ENCODE data around the gene BAG5.

BAG5 gene

GRCh38 chr14:103546652-103547454, 15.6 kb downstream of the BAG5 start:
- DNase-seq (ENCODE audit: low spot score), result no peak

GRCh38 chr14:103545915-103546651, 16.4 kb downstream of the BAG5 start:
- DNase-seq (ENCODE audit: low spot score), result no peak

- DNase-seq (ENCODE audit: low spot score), result no peak
Observed at GRCh38 chr14:103545219-103545914, 17.1 kb downstream of the BAG5 start.

- no peak for DNase-seq (ENCODE audit: low spot score)
Observed at GRCh38 chr14:103544388-103545218, 17.9 kb downstream of the BAG5 start.

- DNase-seq (ENCODE audit: low spot score), result no peak
Observed at GRCh38 chr14:103543721-103544387, 18.6 kb downstream of the BAG5 start.

- no peak for DNase-seq (ENCODE audit: low spot score)
Observed at GRCh38 chr14:103543140-103543539, 19.3 kb downstream of the BAG5 start.

- DNase-seq (ENCODE audit: low spot score), result no peak
Observed at GRCh38 chr14:103542605-103543088, 19.8 kb downstream of the BAG5 start.

GRCh38 chr14:103541709-103542604, 20.5 kb downstream of the BAG5 start:
- DNase-seq (ENCODE audit: low spot score), result no peak

- DNase-seq (ENCODE audit: low spot score), result no peak
Observed at GRCh38 chr14:103540821-103541708, 21.4 kb downstream of the BAG5 start.

- DNase-seq (ENCODE audit: low spot score), result no peak
Observed at GRCh38 chr14:103539056-103539825, 23.2 kb downstream of the BAG5 start.

GRCh38 chr14:103538291-103539055, 24.0 kb downstream of the BAG5 start:
- DNase-seq (ENCODE audit: low spot score), result no peak

- no peak for DNase-seq (ENCODE audit: low spot score)
Observed at GRCh38 chr14:103537175-103537990, 25.1 kb downstream of the BAG5 start.

GRCh38 chr14:103536693-103537092, 25.8 kb downstream of the BAG5 start:
- DNase-seq (ENCODE audit: low spot score), result no peak

- no peak for DNase-seq (ENCODE audit: low spot score)
Observed at GRCh38 chr14:103535891-103536565, 26.4 kb downstream of the BAG5 start.

- no peak for DNase-seq (ENCODE audit: low spot score)
Observed at GRCh38 chr14:103535081-103535890, 27.2 kb downstream of the BAG5 start.
